ENCODE data around the gene COL23A1.

COL23A1 gene

GRCh38 chr5:178422400-178422775, 167.8 kb downstream of the COL23A1 start:
- TF ChIP-seq, protein P1, sequence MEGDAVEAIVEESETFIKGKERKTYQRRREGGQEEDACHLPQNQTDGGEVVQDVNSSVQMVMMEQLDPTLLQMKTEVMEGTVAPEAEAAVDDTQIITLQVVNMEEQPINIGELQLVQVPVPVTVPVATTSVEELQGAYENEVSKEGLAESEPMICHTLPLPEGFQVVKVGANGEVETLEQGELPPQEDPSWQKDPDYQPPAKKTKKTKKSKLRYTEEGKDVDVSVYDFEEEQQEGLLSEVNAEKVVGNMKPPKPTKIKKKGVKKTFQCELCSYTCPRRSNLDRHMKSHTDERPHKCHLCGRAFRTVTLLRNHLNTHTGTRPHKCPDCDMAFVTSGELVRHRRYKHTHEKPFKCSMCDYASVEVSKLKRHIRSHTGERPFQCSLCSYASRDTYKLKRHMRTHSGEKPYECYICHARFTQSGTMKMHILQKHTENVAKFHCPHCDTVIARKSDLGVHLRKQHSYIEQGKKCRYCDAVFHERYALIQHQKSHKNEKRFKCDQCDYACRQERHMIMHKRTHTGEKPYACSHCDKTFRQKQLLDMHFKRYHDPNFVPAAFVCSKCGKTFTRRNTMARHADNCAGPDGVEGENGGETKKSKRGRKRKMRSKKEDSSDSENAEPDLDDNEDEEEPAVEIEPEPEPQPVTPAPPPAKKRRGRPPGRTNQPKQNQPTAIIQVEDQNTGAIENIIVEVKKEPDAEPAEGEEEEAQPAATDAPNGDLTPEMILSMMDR (conservative IDR thresholded peaks at IDR 0.05; ENCODE audit: low read depth, low read length): no peak
- no peak overlapping the region for H3K4me3 ChIP-seq (ENCODE audit: low read length)
- no peak for DNase-seq (ENCODE audit: low read depth)

DNA sequence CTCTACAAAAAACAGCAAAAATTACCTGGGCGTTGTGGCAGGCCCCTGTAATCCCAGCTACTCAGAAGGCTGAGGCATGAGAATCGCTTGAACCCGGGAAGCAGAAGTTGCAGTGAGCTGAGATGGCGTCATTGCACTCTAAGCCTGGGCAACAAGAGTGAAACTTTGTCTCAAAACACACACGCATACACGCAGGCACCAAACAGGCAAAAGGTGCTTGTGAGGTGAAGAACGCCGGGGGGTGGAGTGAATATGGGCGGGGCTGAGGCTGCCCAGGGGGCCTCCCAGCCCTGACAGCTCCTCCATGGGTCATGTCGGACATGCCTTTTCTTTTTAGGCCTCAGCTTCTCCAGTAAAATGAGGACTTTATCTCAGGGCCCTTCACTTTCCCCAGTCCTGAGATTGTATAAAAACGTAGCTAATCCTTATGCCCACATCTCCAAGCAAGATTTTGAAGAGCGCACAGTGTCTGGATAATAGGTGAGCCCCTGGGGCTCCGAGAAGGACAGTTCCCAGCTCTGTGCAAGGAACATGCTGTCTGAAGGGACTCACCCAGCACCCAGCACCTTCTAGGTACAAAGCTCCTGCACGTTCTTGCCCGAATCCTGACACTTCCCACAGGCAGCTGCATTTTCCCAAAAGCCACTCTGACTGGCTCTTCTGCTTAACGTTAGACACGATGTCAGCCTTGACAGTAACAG, 168.3 kb downstream of the COL23A1 start:
- DNase-seq (ENCODE audit: low read depth): no peak
- no peak overlapping the region for H3K4me3 ChIP-seq (ENCODE audit: low read length)
- TF ChIP-seq, protein P1 (conservative IDR thresholded peaks at IDR 0.05; ENCODE audit: low read depth, low read length): no peak

- no peak overlapping the region for H3K4me3 ChIP-seq (ENCODE audit: low read length)
Measured at GRCh38 chr5:178421128-178421527, 169.1 kb downstream of the COL23A1 start.

GRCh38 chr5:178420354-178420781, 169.8 kb downstream of the COL23A1 start:
- no peak overlapping the region for H3K4me3 ChIP-seq (ENCODE audit: low read length)
- DNase-seq (ENCODE audit: low read depth): no peak
- TF ChIP-seq, protein P1 (conservative IDR thresholded peaks at IDR 0.05; ENCODE audit: low read depth, low read length): no peak

More at GRCh38 chr5:178421128-178421527, 169.1 kb downstream of the COL23A1 start:
- TF ChIP-seq, protein P1 (conservative IDR thresholded peaks at IDR 0.05; ENCODE audit: low read depth, low read length): no peak
- DNase-seq (ENCODE audit: low read depth): no peak

- DNase-seq (ENCODE audit: low read depth): no peak
- TF ChIP-seq, protein P1 (conservative IDR thresholded peaks at IDR 0.05; ENCODE audit: low read depth, low read length): no peak
- H3K4me3 ChIP-seq (ENCODE audit: low read length): no peak overlapping the region
Measured at GRCh38 chr5:178419651-178420050, 170.5 kb downstream of the COL23A1 start.

GRCh38 chr5:178419196-178419595, 171.0 kb downstream of the COL23A1 start:
- DNase-seq (ENCODE audit: low read depth): no peak
- TF ChIP-seq, protein P1 (conservative IDR thresholded peaks at IDR 0.05; ENCODE audit: low read depth, low read length): no peak
- no peak overlapping the region for H3K4me3 ChIP-seq (ENCODE audit: low read length)

GRCh38 chr5:178418471-178419010, 171.7 kb downstream of the COL23A1 start:
- DNase-seq (ENCODE audit: low read depth): no peak
- TF ChIP-seq, protein P1 (conservative IDR thresholded peaks at IDR 0.05; ENCODE audit: low read depth, low read length): no peak
- no peak overlapping the region for H3K4me3 ChIP-seq (ENCODE audit: low read length)
